Activated gamma-delta T cell treated with Interleukin-2 at 50 U/mL for 16 hours (primary cell): ENCODE results near the gene NOTCH2NLA.
"Not testable (repeated sequence)": the region's sequence is repeated elsewhere in the genome, so short reads cannot be mapped to it uniquely, and the experiment has no call there.

Source experiments
- DNase-seq: peaks from one replicate; pipeline ENCODE4 v3.0.0-alpha.2; 2020

Gene NOTCH2NLA

DNA sequence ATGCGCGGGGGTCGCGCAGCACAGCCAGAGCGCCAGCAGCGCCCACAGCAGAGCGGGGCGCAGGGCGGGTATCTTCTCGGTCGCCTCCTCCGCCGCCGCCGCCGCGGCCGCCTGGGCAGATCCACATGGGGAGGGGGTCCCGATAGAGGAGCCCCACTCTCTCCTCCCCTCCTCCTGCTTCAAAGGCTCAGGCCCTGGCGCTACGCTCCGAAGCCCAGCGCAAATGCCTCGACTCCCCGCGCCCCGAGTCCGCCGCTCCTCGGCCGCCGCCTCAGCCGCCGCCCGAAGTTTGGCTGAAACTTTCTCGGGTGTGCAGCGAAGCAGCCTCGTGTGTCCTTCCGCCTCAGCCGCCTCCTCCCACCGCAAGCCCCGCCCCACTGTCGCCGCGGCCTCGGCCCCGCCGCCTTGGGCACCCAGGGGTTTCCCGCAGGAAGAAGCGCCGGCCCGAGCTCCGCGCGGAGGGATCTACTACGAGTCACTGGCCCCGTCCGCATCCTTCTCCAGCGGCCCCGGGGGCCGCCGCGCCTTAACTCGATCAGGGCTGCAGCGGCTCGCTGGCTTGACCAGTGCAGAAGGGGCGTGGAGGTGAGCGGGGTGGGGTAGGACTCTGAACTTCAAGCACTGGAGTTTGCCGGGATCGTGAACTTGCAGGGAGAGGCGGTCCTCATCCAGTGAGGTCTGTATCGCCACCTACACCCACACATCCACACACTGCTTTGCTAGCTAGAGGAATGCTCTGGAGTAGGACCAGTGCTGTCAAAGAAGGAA, at the start of gene NOTCH2NLA:
TSS of gene NOTCH2NLA (minus strand) at position 312 of the 768 bp plus-strand sequence. CDS start 39,684 bp downstream, outside the sequence.
- DNase-seq: peak; percentile 7

DNA sequence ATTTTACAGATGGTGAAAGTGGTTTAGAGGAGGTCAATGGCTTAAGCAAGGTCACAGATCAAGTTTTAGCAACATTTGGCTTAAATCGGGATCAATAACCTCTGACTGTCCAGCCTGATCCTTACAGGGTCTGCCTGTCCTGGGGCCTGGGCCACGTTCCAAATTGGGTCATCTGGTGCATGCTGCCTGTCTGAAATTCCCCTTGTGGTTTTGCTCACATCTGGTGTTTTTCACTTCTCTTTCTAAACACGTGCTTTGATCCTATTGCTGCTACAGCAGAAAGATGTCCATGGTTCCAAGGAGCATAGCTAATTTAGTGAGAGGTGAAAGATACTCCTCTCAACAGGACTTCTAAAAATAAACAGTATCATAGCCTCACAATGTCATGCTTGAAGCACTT, 49.5 kb upstream of the NOTCH2NLA start:
- DNase-seq: not testable (repeated sequence)

DNA sequence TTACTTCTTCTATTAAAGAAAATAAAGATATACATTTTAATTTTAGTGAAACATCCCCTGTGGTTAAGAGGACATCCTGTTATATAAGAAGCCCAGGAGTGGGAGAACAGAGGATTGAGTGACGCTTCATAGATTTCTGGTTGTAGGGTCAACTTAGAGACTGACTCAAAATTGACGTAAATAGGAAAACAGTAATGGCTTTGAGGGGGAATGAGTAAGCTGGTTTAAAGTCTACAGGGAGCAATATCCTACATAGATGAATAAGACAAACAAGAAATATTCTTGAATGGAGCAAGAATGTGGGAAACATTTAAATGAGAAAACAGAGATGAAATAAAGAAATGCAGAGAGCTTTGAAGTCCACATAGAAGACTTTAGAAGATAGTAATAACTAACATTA, 48.3 kb upstream of the NOTCH2NLA start:
- not testable (repeated sequence) for DNase-seq

- DNase-seq: not testable (repeated sequence)
Measured at GRCh38 chr1:146274083-146274482, 45.3 kb upstream of the NOTCH2NLA start.

- not testable (repeated sequence) for DNase-seq
Measured at GRCh38 chr1:146273194-146273593, 44.4 kb upstream of the NOTCH2NLA start.

DNA sequence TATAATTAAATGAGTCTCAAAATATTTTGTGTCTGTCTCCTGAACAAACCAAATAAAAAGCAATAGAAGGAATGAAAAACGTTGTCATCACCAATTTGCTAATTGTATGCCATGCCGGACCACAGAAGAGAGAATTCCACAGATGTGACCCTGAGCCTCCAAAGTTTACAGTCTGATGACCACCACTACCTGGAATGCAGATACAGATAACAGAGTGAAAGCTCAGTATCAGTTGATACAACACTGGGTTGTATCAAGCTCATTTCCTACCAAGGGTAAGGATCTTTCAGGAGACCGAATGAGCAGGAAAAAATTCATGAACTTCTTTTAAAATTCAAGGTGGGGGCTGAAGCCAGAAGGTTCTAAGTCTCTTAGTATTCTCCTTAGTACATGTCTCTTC, 43.9 kb upstream of the NOTCH2NLA start:
- not testable (repeated sequence) for DNase-seq

DNA sequence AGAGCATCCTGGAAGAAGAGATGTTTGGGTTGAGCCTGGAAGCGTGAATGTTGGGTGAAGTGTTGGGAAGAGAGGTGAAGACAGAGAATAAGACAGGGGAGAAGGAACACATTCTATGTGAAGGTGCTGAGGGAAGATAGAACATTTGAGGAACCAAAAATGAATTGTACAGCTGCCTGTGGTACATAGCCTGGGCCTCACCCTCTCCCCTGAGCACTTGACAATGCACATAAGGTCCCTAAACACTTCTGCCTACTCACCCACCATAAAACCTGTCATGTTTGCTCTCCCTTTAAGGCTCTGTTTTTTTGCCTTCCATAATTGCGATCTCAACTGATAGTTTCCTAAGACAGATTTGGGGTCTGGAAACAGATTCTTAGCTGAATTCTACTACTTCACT, 43.2 kb upstream of the NOTCH2NLA start:
- DNase-seq: not testable (repeated sequence)

DNA sequence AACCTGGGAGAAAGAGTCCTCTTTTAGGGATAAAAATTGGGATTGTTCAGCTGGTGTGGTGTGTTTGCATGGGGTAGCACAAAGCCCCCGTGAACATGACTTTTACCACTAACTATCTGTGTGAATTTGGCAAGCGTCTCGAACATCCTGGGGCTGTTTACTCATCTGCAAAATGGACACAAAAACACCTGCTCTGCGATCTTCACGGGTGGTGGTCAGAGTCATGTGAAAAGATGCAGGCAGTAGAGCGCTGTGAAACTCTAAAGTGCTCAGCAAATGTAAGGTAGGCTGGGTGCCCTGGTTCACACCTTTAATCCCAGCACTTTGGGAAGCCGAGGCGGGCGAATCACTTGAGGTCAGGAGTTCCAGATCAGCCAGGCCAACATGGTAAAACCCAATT, 41.3 kb upstream of the NOTCH2NLA start:
- DNase-seq: not testable (repeated sequence)

- DNase-seq: not testable (repeated sequence)
Measured at GRCh38 chr1:146266179-146266748, 37.4 kb upstream of the NOTCH2NLA start.

DNA sequence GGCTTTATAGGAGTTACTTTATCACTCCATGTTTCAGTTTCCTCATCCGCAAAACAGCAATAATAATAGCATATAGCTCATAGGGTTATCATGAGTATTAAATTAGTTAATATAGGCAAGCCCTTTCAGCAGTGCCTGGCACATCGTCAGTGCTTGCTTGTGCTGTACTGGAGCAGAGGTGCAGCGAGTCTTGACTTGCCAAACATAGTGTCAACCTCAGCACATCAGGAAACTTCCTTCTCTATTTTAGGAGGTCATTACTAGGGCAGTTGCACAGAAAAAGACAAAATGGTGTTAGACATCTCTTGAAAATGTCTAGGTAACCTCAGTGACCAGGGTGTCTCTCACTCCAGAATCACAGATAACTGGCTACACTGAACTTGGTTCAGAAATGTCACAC, 35.9 kb upstream of the NOTCH2NLA start:
- DNase-seq: not testable (repeated sequence)

DNA sequence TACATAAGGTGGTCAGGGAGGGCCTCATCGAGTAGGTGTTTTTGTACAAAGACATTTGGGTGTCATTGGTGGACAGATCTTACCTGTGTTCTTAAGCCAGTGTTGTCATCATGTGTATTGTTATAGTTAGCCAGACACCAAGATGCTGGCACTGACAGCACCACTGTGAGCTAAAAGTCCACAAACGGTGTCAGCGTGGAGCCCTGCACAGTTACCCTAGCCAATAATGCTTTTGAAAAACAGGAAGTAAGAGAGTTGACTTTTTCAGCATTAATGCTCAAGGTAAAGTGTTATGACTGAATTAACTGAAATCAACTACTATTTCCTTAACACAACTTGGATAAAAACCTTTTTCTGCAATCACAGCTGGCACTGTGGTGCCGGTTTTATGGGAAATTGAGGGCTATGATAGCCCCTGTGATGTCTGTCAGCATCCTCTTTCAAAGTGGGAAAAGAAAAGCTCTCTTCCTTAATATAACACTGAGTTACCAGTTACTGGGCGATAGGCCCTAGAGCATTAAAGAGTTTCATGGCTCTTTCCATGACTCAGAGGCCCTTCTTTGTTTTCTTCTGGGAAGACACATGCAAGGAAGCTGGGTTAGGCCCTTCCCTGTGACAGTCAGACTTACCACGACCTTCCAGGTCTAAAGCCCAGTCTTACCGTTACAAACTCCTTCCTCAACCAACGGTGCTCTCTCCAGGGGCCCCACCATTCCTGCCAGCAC, 31.3 kb upstream of the NOTCH2NLA start:
- DNase-seq: not testable (repeated sequence)

DNA sequence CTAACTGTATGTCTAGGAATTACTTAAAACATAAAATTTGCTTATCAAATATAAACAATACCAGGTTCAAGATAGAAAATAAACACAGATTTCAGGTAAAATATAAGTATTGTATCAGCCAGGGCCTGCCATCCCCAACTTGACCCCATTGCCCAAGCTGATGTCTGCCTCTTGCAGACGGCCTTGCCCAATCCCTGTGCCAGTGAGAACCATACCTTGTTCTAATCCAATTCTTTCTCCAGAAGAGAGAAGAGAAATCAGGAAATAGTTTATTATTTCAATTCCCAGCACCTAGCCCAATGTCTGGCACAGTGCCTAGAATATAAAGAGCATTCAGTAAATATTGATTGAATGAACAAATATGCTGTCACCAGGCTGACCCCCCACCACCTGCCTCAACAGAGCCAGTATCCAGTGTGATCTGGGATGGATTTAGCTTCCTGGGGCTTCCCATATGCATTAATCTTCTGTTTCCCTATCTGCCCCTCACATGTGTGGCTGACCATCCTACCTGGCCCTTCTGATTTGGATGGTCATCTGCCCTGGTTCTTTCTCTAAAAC, 29.3 kb upstream of the NOTCH2NLA start:
- not testable (repeated sequence) for DNase-seq

- not testable (repeated sequence) for DNase-seq
Measured at GRCh38 chr1:146254569-146255197, 25.9 kb upstream of the NOTCH2NLA start.

DNA sequence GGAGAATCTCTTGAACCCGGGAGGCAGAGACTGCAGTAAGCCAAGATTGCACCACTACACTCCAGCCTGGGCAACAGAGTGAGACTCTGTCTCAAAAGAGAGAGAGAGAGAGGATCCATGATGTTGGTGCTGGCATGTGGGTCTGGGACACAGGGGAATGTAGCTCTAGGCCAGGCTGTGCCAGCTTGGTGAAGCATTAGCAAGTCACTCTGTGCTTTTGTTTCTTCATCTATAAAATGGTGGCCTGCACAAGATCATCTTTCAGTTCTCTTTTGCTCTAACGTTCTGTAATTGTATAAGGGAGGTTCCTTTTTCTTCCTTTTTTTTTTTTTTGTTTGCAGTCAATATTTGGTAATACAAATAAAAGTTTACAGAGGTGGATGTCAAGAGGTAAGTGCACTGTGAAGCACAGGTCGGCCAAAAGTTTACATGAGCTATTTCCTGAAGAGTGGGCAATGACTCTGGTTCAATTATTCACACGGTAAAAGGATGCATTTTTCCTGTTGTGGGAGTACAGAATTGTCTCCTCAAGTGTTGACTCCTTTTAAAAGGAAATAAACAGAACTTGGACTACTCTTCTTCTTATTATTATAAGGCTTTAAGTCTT, 24.5 kb upstream of the NOTCH2NLA start:
- not testable (repeated sequence) for DNase-seq

GRCh38 chr1:146251523-146251922, 22.7 kb upstream of the NOTCH2NLA start:
- not testable (repeated sequence) for DNase-seq

DNA sequence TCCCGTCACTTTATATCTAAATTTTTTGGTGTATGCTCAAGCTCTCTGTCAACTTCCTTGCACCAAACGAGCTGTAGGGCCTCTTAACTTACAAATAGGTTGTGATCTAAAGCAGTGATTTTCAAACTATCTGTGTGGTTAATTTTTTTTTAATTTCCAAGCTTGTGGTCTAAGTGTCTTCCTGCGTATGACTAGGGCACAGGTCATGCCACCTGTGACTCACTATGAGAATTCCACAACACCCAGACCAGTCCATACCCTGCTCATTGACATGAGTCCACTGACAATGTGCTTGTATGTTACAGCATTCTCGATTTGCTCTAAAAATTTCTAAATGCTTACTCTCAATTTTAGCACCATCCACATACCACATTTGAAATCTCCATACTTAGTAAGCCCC, 19.8 kb upstream of the NOTCH2NLA start:
- not testable (repeated sequence) for DNase-seq

GRCh38 chr1:146236626-146237025, 7.8 kb upstream of the NOTCH2NLA start:
- not testable (repeated sequence) for DNase-seq

- DNase-seq: not testable (repeated sequence)
Measured at GRCh38 chr1:146236026-146236601, 7.3 kb upstream of the NOTCH2NLA start.

GRCh38 chr1:146228144-146228682, 608 bp downstream of the NOTCH2NLA start:
- peak; percentile 1 for DNase-seq

DNA sequence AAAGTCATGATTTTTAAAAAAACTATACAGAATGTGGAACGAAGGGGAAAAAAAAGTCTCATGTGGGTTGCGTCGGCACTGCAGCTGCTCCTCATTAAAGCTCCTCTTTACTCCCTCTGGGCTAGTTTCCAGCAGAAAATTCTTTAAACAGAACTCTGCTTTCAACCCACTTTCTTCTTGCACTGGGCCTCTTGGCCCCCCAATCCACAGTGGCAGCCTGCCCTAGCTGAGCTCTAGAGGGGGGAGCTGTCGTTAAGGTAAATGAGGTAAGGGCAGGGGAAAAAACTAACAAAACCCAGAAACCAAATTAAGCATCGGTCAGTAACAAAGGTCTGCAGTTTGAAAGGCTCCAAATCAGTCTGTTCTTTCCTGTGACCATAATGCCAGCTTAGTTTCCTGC, 54.3 kb downstream of the NOTCH2NLA start:
- not testable (repeated sequence) for DNase-seq

GRCh38 chr1:146167740-146168139, 61.1 kb downstream of the NOTCH2NLA start:
- not testable (repeated sequence) for DNase-seq

DNA sequence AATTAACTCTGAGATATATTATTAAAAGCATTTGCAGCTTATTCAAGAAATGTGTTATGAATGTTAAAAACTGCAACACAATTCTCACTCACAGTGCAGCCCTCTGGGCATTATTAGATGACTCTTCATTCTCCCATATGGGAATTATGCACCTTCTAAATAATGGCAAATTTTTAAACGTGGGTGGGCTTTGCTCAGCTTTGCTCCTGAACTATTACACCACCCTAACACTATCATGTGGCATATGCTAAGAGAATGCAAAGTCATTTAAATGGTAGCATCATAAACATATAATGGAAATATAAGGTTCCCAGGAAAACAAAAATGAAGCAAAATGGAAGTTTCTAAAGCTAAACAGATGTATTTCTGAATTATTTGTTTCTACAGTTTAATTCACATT, 61.5 kb downstream of the NOTCH2NLA start:
- not testable (repeated sequence) for DNase-seq
